ENCODE results near the gene CAPSL. TPM values are rescaled to one million over a fixed set of nuclear protein-coding genes. Genes with fewer than 3 reads are reported as not detected.

The CAPSL gene
- total and polyA plus RNA-seq, 2 experiments from 2014 or later = 0.73 TPM; not detected in 1

GRCh38 chr5:35862126-35862525 lies 76.3 kb downstream of the CAPSL start (continued):
- no peak for TF ChIP-seq ZNF462 (CRISPR knock-in tag; IDR thresholded peaks at IDR 0.05)
- no peak for TF ChIP-seq ETS1 (IDR thresholded peaks at IDR 0.05)
- TF ChIP-seq POLR2AphosphoS5 (IDR thresholded peaks at IDR 0.05; ENCODE audit: low read depth) = no peak
- no peak for TF ChIP-seq EZH2phosphoT487 (IDR thresholded peaks at IDR 0.05; ENCODE audit: unreplicated experiment)
- no peak for TF ChIP-seq NANOG (IDR thresholded peaks at IDR 0.05; ENCODE audit: borderline replicate concordance)

- H3F3A ChIP-seq (replicated peaks; ENCODE audit: low read depth) = no peaks in the 10 kb centered on the region
- no peak overlapping the region for H2AFZ ChIP-seq
- Mint-ChIP-seq H3K9me3 (peaks cover 17% of the 10 kb centered on the region; the same call in 2 of the 3 replicates), H3K4me1 (peaks cover 28% of the 10 kb centered on the region), H3K27ac (no peak overlapping the region), H3K4me3 (no peak overlapping the region), H3K27me3 (ENCODE audit: insufficient read depth, low read depth, poor library complexity) (no peaks in the 10 kb centered on the region), H3K36me3 (ENCODE audit: low read depth) (no peaks in the 10 kb centered on the region; the same call in 2 of the 3 replicates)
- H3K79me2 ChIP-seq (replicated peaks; ENCODE audit: insufficient read depth) = no peaks in the 10 kb centered on the region
- H3K4me2 ChIP-seq = no peak overlapping the region
- H3K27me3 ChIP-seq (ENCODE audit: insufficient read depth) = no peaks in the 10 kb centered on the region
- no peak for DNase-seq (ENCODE audit: low spot score)
- H4K20me1 ChIP-seq (replicated peaks; ENCODE audit: insufficient read depth) = no peaks in the 10 kb centered on the region
- H3K36me3 ChIP-seq (ENCODE audit: insufficient read depth) = no peaks in the 10 kb centered on the region
- H3K4me1 ChIP-seq (ENCODE audit: insufficient read depth) = peaks cover 39% of the 10 kb centered on the region
- H3K27ac ChIP-seq (ENCODE audit: low read depth) = no peak overlapping the region
- H3K4me3 ChIP-seq = no peak overlapping the region
- peaks cover 7% of the 10 kb centered on the region for H3K9me2 ChIP-seq (ENCODE audit: insufficient read depth)
- ATAC-seq = no peak
- TF ChIP-seq STAT1 (IDR thresholded peaks at IDR 0.05; ENCODE audit: unreplicated experiment) (no peak), NANOG (IDR thresholded peaks at IDR 0.05; ENCODE audit: borderline replicate concordance) (no peak), JUNB (IDR thresholded peaks at IDR 0.05; ENCODE audit: unreplicated experiment) (no peak), EZH2phosphoT487 (IDR thresholded peaks at IDR 0.05; ENCODE audit: unreplicated experiment) (no peak), CREB1 (CRISPR knock-in tag; IDR thresholded peaks at IDR 0.05; ENCODE audit: low read depth) (no peak), ZNF331 (CRISPR knock-in tag; IDR thresholded peaks at IDR 0.05; ENCODE audit: low read depth) (no peak), EZH2 (IDR thresholded peaks at IDR 0.05; ENCODE audit: low read depth, unreplicated experiment) (no peak), CTCF (conservative IDR thresholded peaks at IDR 0.05; ENCODE audit: low read depth in 2 of 2) (no peak), ZNF114 (CRISPR knock-in tag; IDR thresholded peaks at IDR 0.05) (no peak), ETS1 (IDR thresholded peaks at IDR 0.05) (no peak)
Observed at GRCh38 chr5:35861718-35862117, 76.7 kb downstream of the CAPSL start.
